ENCODE results near the gene POU2F1. TPM values are rescaled to one million over a fixed set of nuclear protein-coding genes. Genes with fewer than 3 reads are reported as not detected.
A peak's percentile ranks its signal among the peaks of the same experiment; 100 is the strongest.
"Not testable (repeated sequence)": the region's sequence is repeated elsewhere in the genome, so short reads cannot be mapped to it uniquely, and the experiment has no call there.

Gene POU2F1
- total RNA-seq, 2 donors from 2014 or later = 14.3 to 16.4 TPM

- ATAC-seq (no peak), DNase-seq (no peak)
- intact Hi-C loops (cut with DNase I, micrococcal nuclease) = no loop called here
These were observed 20.4 kb upstream of the POU2F1 start for GRCh38 chr1:167200272-167200671.

GRCh38 chr1:167200749-167201148, 19.9 kb upstream of the POU2F1 start:
- no peak for ATAC-seq
- DNase-seq = no peak
- intact Hi-C loops (cut with DNase I, micrococcal nuclease) = no loop called here

- ATAC-seq = no peak
- intact Hi-C loops (cut with DNase I, micrococcal nuclease) = no loop called here
- DNase-seq = no peak
These were observed 18.6 kb upstream of the POU2F1 start for GRCh38 chr1:167202049-167202448.

GRCh38 chr1:167205306-167206050, 15.2 kb upstream of the POU2F1 start:
- ATAC-seq; intact Hi-C loops (cut with DNase I, micrococcal nuclease); DNase-seq: not testable (repeated sequence)

- DNase-seq (no peak), ATAC-seq (no peak)
- intact Hi-C loops (cut with DNase I, micrococcal nuclease) = no loop called here
These were observed 14.4 kb upstream of the POU2F1 start for GRCh38 chr1:167206166-167206835.

- intact Hi-C loops (cut with DNase I, micrococcal nuclease) = no loop called here
- ATAC-seq (no peak), DNase-seq (no peak)
These were observed 12.6 kb upstream of the POU2F1 start for GRCh38 chr1:167207940-167208623.

- intact Hi-C loops (cut with DNase I, micrococcal nuclease) = no loop called here
- no peak for ATAC-seq
- no peak for DNase-seq
These were observed 12.1 kb upstream of the POU2F1 start for GRCh38 chr1:167208624-167208976.

GRCh38 chr1:167209044-167209443, 11.6 kb upstream of the POU2F1 start:
- no peak for ATAC-seq
- no peak for DNase-seq
- intact Hi-C loops (cut with DNase I, micrococcal nuclease) = no loop called here

- intact Hi-C loops (cut with DNase I, micrococcal nuclease) = no loop called here
- DNase-seq (peak; percentile 31 to 35), ATAC-seq (peak; percentile 93)
These were observed 9.6 kb upstream of the POU2F1 start for GRCh38 chr1:167210966-167211674.

- ATAC-seq (no peak), DNase-seq (no peak)
- intact Hi-C loops (cut with DNase I, micrococcal nuclease) = no loop called here
These were observed 8.7 kb upstream of the POU2F1 start for GRCh38 chr1:167212025-167212424.

GRCh38 chr1:167216809-167217208, 3.9 kb upstream of the POU2F1 start:
- DNase-seq (no peak), ATAC-seq (no peak)
- intact Hi-C loops (cut with DNase I, micrococcal nuclease) = loop anchor here in 1 of 2 donors (5.0 kb wide), 1 partner anchor 145 kb away; no protein-coding TSS in a partner anchor

- DNase-seq (no peak), ATAC-seq (no peak)
- intact Hi-C loops (cut with DNase I, micrococcal nuclease) = loop anchor here in 1 of 2 donors (5.0 kb wide), 1 partner anchor 147 kb away; no protein-coding TSS in a partner anchor
These were observed 1.5 kb upstream of the POU2F1 start for GRCh38 chr1:167219194-167219593.

- intact Hi-C loops (cut with DNase I, micrococcal nuclease) = loop anchor here in 1 of 2 donors (5.0 kb wide), 1 partner anchor 148 kb away; no protein-coding TSS in a partner anchor
- ATAC-seq (peak; percentile 64), DNase-seq (peak; percentile 94 to 95)
These were observed 795 bp upstream of the POU2F1 start for GRCh38 chr1:167219646-167220536.

GRCh38 chr1:167221126-167221737, 546 bp downstream of the POU2F1 start:
- intact Hi-C loops (cut with DNase I, micrococcal nuclease) = no loop called here
- ATAC-seq (peak; percentile 26), DNase-seq (no peak)

- intact Hi-C loops (cut with DNase I, micrococcal nuclease) = no loop called here
- ATAC-seq (peak; percentile 41), DNase-seq (peak; percentile 74 to 81)
These were observed 1.3 kb downstream of the POU2F1 start for GRCh38 chr1:167221738-167222610.

- intact Hi-C loops (cut with DNase I, micrococcal nuclease) = no loop called here
- DNase-seq = no peak
- no peak for ATAC-seq
These were observed 2.7 kb downstream of the POU2F1 start for GRCh38 chr1:167223144-167224103.
